Ovary (tissue), 3 donors: ENCODE data around the gene TRIM66.

Experiments
- CTCF ChIP-seq, 3 donors: fragments of 450-650 bp in 2 of 3; fragments of 200-600 bp in 1 of 3; IDR thresholded peaks; one replicate each; pipeline versions ENCODE4 v1.5.1 to v1.8.0; 2016 to 2022; ENCODE audit warnings: antibody characterized with exemption in 3 of 3, mild to moderate bottlenecking in 1 of 3
- EP300 ChIP-seq: sonication (generic); formaldehyde crosslinking; IDR thresholded peaks from one replicate; pipeline ENCODE4 v1.6.1; 2017; ENCODE audit warnings: antibody characterized with exemption
- POLR2A ChIP-seq: fragments of 450-650 bp; IDR thresholded peaks from one replicate; pipeline ENCODE4 v1.6.1; 2017; ENCODE audit warnings: antibody characterized with exemption, mild to moderate bottlenecking, moderate library complexity
- donor health status: DM: no; HTN: no; CAD: no.

DNA sequence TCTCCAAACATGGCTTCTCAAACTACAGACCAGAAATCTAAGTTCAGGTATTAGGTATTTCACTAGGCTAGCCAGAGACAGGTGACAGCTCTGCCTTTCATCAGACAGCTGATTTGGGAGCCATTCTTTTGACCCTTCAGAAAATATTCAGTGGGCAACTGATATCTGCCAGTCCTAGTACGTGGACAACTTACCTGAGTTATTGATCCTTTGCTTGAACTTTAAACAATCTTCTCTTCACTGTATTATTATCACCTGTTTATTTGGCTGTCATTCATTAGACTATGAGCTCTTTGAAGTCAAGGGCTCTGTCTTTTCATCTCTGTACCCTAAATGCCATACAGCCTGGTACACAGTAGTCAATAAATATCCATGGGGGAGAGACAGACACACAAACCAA lies 17.2 kb downstream of the TRIM66 start:
- TF ChIP-seq CTCF (IDR thresholded peaks at IDR 0.05) (no peak), POLR2A (no peak), EP300 (no peak)
